Stimulated activated CD4-positive, alpha-beta T cell treated with anti-CD3 and anti-CD28 coated beads, Interleukin-15, amount 100 ng/mL, for 24 hours (primary cell): Measurements from ENCODE around the gene UBAP1L.
A peak's percentile ranks its signal among the peaks of the same experiment; 100 is the strongest.

Experiments used
- DNase-seq: peaks from one replicate; pipeline ENCODE4 v3.0.0-alpha.2; 2020

The UBAP1L gene

DNA sequence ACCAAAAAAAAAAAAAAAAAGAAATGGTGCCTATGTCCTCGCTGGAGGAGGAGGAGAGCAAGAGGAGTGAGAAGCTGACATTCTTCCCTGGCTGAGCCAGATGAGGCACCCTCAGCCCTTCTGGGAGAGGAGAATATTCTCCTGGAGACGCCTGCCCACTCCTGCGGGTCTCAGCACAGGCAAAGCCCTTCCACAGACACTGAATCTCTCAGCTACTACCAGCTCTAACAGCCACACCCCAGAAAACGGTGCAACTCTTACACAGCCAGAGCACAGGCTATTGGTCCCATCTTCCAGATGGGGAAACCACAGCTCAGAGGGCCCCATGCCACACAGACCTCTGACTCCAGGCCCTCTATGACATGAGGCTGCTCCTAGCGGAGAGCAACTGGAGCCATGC lies 52.9 kb downstream of the UBAP1L start:
- DNase-seq = no peak

DNA sequence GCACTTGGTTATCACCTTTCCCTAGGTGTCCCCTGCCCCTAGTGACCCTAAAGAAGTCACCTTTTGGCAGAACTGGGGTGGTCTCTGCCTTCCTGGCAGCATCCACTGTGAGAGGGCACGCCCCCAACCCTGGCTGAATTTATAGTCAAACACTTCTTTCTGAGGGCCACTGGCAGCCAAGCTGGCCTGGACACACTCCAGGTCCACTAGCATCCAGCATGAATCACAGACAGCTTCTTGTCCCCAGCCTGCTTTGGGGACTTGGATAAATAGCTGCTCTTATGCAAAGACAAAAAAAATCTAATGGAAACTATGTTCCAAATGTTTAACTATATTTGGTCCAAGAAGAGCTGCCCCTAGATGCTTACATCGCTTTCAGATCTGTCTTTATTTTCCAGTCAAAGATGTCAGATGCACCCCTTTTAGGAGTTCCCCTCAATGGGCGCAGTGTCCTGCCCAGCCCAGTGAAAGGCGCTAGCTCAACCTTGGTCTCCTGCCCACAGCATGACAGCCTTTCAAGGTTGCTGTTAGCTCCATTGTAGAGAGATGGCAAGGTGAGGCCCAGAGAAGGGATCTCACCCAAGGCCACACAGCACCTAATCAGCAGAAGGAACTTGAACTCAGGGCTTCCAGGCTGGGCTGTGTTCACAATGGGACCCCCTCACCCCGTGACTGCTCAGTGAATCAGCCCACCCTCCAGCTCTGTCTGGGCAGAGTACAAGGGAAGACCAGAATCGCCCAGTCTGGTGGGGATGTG lies 54.2 kb downstream of the UBAP1L start:
- DNase-seq = no peak

DNA sequence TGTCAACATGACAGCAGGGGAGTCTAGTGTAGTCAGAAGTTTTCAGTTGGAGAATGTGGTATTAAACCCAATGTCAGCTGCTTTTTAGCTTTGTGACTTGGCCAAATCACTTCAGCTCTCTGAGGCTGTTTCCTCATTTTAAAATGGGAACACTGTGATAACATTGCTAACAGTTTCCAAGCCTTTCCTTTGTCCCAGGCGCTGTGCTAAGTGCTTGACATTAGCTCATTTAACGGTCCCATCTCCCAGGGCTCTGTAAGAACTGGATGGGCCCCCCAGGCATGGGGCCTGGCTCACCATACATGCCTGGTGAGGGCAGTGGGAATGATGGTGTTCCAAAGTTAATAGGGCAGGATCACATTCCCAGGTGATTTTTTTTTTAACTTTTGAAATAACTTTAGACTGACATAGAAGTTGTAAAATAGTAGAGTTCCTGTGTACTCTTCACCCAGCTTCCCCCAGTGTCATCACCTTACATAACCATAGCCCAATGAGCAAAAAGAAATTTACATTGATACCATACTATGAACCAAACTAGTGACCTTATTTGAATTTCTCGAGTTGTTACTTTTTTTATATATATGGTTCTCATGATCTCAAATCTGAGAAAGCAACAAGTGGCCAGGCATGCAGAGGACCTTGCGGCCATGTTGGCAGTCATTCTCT lies 54.9 kb downstream of the UBAP1L start:
- DNase-seq = no peak

DNA sequence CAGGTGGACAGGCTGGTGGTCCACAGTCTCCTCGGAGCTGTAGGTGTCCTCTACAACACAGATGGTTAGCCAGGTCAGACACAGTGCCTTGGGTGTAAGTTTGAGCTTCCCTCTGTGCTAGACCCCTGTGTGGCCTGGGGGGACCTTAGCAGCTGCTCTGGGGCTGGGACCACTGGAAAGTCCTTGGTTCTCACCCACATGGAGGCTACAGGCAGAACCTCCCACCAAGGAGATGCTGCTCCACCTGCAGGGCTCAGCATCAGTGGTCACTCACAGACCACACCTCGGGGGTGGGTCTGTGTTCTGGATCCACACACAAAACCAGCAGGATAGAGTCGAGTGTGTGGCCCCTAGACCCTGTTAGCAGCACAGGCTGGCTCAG lies 55.6 kb downstream of the UBAP1L start:
- DNase-seq = no peak

DNA sequence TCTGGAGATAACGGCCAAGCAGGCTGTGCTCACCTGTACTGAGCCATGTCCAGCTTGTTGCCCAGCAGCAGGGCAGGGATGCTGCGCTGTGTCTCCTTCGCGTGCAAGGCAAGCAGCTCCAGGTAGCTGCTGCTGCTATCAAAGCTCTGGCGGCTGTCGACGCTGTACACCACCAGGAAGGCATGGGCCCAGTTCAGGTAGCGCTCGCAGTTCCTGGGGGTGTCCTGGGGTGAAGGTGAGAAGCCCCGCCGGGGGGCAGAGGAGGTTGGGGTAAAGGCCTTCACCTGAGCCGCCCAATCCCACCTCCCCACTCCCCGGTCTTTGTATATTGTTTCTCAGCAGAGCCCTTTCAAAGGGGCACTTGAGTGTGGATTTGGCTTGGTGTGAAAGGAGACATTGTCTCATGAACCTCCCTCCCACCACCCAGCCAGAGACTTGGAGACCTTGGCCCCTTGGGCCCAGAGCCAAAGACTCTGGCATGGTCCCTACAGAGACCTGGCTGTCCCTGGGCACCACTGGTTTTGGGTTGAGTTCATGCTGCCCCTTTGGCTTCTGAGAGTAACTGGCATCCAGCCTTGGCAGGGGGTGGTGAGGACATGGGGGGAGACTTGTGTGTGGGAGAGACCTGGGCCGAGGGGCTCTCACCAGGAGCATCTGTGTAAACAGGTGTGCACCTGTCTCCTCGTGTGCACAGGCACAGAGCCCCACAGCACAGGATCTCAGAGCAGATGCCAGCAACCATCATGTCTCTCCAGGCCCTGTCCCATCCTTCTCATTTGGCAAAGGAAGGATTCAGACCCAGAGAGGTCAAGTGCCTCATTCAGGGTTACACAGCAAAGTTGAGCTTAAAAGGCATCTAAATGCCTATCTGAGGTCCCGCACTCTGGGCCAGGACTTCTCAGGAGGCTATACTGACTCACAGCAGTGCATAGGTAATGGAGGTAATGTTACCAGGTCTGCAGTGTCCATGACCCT lies 56.3 kb downstream of the UBAP1L start:
- no peak for DNase-seq

DNA sequence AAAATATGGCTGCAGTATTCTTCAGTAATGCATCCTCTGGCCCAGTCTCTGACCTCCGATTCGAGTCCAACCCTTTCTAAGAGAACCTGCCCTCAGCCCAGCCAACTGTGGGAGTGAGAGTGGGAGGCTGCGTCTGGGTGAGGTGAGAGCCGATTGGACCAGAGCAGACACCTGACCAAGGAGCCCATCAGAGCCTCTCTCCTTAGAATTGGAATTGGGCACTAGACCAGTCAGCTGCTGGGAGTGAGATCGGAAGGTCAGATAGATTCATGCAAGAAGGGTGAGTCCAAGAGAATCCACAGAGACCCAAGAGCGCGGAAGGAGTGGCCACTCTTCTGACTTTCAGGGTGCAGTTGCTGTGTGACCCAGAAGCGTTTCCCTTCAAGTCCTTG lies 57.5 kb downstream of the UBAP1L start:
- no peak for DNase-seq

DNA sequence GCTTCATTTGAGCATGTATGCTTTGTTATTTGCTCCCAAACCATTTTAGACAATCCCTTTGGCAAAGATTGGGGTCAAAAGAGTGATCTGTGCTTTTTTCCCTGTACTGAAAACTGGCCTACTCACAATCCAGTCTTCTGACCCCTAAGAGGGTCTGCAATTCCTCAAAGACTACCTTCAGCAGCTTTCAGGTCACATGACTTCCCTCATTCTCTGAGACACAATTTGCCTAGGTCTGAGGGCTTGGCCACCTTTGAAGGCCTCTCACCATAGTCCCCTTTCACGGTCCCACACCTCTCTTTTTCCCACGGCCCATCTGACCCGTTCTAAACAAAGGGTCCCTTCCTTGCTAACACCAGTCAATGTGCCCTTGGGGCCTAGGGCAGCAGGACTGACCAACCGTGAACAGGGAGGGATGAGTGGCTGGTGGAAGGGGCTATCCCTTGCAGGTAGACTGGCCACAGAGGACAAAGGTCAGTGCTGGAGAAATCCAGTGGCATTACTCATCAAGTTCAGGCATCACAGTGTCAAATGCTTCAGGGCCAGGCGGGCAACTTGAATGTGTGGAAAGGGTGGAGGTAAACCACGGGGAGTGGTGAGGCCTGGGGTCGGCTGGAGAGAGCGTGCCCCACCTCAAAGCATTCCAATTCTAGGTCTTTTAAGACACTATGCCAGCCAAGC lies 58.0 kb downstream of the UBAP1L start:
- DNase-seq = no peak

DNA sequence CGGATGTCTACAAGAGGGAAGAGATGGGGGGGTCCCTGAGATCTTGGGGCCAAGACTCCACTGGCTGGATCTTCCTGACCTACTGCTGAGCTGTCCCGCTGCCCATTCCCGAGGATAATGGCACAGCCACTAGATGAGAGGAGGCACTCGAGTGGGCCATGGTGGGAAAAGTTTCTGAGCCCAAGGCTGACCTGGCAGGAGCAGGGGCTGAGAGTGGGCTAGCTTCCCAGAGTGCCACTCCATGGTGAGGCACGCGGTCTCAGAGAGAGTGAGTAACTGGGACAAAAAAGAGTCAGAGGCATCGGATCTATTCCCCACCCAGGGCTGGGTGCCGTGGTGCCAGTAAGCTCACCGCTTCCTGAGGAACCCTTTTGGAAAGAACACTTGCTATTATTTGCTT lies 58.9 kb downstream of the UBAP1L start:
- DNase-seq = no peak

DNA sequence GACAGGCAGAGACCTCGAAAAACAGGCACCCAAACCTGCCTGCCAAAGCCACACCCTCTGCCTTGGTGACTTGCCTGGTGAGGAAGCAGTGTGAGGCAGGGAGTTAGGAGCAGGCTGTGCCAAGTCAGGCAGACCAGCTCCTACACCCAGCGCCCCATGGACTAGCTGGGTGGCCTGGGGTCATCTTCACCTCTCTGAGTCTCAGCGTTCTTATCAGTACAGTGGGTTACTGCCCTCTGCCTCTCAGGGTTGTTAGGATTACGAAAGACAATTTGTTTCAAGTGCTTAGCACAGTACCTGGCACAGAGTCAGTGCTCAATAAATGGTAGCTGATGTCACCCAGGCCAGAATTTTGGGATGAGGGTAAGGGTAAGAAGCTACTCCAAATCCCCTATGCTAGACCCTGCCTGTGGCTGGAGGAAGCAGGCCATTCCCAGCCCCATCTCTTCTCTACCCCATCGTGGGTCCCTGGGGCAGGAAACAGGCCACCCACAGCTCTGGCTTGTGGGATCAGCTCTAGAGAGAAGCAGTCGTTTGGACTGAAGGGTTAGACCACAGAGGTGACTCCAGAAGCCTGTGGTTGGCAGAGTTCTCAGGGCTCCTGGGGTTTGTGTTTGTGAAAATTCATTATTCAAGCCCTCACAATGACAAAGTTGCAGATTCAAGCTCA lies 59.7 kb downstream of the UBAP1L start:
- DNase-seq = no peak

DNA sequence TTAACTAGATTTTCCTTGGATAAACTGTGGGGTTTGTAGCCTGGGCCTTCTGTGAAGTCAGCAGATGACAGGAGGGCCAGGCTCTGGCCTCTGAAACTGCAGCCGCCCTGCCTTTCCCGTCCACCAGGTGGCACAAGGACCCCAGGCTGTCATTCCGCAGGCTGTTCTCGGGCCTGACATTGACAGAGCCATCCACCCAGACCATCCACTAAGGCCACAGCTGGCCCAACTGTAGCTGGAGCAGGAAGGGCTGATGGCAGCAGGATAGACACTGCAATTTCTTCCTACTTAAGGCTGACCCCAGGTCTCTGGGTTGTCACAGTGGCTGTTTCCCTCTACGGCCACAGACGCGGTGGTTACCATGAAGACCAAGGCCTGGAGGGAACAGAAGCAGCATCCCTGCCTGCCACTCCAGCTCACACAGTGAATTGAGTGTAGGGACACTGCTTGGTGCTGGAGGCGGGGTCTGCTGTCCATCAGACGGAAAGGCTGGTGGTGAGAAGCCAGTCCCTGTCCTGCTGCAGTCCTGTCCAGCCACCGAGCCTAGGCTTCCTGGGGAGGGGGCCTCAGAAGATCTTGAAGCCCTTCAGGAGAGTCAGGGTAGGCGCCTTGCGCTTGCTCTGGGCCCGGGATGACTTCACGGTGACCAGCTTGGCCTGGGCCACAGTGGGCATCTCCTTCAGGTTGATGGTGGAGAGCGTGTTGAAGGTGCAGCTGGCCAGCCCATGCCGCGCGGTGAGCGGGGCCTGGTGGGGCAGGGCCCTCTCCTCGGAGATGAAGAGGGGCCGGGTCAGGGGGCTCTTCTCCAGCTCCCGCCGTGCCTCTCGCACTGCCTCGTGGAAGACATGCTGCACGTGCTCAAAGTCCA lies 60.4 kb downstream of the UBAP1L start:
- peak; percentile 72 for DNase-seq

DNA sequence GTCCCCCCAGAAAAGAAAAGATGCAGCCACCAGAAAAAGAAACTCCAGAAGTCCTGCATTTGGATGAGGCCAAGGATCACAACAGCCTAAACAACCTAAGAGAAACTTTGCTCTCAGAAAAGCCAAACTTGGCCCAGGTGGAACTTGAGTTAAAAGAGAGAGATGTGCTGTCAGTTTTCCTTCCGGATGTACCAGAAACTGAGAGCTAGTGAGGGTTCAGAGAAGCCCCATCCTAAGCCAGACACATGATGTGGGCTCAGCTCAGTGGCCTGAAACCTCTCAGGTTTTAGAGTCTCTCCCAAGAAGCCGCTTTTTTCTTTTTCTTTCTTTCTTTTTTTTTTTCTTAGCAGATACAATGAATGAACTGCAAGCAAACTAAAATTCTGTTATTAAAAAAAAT lies 62.0 kb downstream of the UBAP1L start:
- DNase-seq = no peak

DNA sequence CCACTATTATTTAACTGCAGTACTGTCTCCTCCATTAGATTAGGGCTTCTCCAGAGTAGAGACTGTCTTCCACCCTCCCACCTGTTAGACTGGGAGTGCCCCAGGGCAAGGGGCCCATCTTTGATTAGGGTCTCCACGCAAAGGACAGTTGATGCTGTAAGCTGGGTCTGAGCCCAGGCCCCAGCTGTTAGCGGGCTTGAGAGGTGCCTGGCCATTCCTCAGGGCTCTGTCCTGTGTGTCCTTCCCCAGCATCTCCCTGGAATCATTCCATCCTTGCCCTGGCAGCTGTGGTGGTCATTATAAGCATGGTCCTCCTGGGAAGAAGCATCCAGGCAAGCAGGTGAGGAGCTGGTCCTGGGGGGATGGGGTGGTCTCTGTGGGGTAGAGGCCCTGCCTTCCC lies 63.7 kb downstream of the UBAP1L start:
- no peak for DNase-seq

DNA sequence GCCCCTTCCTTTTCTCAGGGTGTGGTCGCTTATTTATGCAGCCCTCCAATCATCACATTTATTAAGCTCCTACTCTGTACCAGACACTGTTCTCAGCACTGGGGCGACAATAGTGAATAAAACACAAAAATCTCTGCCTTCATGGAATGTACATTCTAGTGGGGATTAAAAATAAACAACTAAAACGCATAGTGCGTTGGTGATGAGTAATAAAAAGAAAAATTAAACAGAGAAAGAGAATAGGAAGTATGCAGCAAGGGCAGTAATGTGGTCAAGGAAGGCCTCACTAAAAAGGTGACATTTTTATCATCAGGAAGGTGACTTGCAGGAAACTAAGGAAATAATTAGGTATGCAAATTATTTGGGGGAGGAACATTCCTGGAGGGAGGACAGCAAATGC lies 64.7 kb downstream of the UBAP1L start:
- no peak for DNase-seq

DNA sequence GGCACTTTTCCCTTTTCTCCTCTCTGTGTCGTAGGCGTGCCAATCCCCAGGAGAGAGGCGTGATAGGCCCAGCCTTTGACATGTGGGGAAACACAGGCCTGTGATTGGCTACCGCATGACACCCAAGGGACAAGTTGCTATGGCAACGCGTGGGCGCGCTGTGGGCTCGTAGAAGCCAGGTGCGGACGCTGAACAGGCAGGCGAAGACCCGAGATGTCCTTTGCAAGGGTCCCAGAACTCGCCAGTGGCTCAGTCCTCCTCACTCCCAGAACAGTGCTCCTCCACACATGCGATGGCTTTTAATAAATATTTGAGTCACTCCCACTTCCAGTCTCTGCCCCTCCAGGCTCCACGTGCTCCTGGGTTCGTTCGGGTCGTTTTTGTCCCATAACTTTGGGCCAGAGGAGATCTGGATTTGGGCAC lies 65.6 kb downstream of the UBAP1L start:
- DNase-seq = peak; percentile 95

DNA sequence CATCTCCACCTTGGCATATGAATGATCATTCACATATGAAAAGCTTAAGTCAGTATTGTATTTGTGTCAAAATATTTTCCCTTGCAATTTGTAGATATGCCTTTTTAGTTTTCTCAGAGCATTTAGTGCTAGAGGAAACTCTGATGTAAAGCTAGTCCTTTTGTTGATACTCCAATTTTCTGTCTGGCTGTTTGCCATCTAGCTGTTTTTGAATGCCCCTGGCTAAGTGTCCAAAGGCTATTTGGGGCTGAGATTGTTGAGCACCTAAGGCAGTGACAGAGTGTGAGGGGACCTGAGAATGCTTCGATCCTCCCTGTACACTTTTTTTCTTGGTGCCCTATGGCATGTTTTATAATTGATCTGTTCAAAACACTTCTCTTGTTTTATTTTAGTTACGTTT lies 66.8 kb downstream of the UBAP1L start:
- DNase-seq = no peak

DNA sequence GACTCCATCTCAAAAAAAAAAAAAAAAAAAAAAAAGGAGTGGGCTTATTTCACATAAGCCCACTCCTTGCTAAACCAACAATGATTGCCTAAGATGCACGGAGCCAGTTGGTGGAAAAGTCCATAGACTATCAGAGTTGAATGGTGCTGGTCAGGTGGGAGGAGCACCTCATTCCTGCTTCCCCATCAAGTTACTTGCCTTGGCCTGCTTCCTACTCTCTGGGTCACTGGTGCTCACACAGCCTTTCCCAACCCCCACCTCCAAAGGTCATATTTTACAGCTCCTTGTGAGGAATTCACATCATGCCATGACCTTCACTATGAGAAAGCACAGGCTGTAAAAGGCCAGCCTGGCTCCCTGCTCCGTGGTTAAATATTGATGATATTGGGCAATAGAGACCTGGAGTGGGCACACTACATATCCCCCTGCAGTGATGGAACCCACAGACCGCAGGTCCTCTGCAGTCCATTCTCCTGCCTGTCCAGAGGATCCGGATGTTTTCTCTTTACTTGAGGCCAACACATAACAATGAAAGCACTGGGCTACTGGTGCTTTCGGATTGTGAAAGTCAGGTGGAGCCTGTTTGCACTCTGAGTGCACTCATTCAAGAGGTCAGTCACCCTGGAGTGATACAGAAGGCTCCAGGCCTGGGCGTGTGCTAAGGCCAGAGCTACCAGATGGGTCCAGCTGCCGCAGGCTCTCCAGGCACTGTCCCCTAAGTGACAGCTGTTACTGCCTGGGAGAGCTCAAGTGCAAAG lies 70.1 kb downstream of the UBAP1L start, which contains the start of gene SLC51B:
TSS of gene SLC51B (plus strand) at position 664 of the 758 bp plus-strand sequence. CDS start 4,618 bp downstream, outside the sequence.
- no peak for DNase-seq

DNA sequence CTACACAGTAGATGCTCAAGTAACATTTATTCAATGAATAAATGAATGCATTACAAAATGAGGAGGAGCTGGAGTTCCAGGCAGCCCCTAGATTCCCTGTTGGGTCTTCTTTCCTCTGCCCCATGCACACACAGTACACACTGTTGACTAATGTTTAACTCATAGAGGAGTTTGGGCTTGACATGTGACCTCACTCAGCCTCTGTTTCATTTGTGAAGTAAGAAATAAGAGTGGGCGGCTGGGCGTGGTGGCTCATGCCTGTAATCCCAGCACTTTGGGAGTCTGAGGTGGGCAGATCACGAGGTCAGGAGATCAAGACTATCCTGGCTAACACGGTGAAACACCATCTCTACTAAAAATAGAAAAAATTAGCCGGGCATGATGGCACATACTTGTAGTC lies 70.8 kb downstream of the UBAP1L start:
- DNase-seq = peak; percentile 32

DNA sequence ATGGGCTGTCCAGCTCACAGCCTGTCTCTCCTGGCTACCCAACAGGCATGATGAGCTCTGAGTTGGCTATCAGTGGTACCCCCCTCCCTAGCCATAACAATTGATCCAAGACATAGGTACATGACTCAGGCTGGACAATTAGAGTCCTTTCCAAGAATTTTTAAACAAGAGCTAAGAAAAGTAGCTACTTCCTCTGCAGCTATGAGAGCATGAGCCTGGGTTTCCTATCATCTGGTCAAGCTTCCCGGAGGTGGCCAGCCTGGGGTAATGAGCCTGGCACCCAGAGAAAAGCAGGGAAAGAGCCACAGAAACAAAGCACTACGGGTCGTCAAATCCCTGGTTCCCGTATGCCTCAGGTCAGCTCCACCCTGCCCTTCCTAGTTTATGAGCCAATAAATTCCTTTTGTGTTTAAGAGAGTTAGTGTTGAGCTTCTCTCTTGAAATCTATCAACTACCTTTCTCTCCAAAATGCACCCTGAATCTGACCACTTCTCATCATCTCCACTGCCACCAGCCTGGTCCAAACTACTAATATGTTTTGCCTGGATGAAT lies 72.1 kb downstream of the UBAP1L start:
- no peak for DNase-seq
